MM.1S (cell line): ENCODE measurements around the gene CDYL2.

Experiments used
- DNase-seq: peaks from one replicate; pipeline ENCODE4 v3.0.0-alpha.2; 2015
- H2AFZ ChIP-seq: fragments of 300-600 bp; sonication (generic); 2 replicates; pipeline ENCODE4 v1.6.0; 2016; ENCODE audit warnings: antibody characterized with exemption, low read length
- H3F3A ChIP-seq: fragments of 300-600 bp; sonication (generic); 2 replicates; pipeline ENCODE4 v1.6.1; 2016; ENCODE audit warnings: mild to moderate bottlenecking, antibody characterized with exemption, low read length, moderate library complexity, mixed read lengths; ENCODE audit not compliant: insufficient read depth
- H3K27ac ChIP-seq: fragments of 300-600 bp; sonication (generic); 2 replicates; pipeline ENCODE4 v1.5.1; 2016; ENCODE audit warnings: mild to moderate bottlenecking, low read length
- H3K27me3 ChIP-seq: fragments of 300-600 bp; sonication (generic); replicated peaks from 2 replicates; pipeline ENCODE4 v1.6.0; 2016; ENCODE audit warnings: low read length; ENCODE audit not compliant: insufficient read depth
- H3K36me3 ChIP-seq: fragments of 300-600 bp; sonication (generic); replicated peaks from 2 replicates; pipeline ENCODE4 v1.6.1; 2016; ENCODE audit warnings: mild to moderate bottlenecking, low read length, mixed read lengths; ENCODE audit not compliant: insufficient read depth
- H3K4me1 ChIP-seq: fragments of 300-600 bp; sonication (generic); 2 replicates; pipeline ENCODE4 v1.6.1; 2016; ENCODE audit warnings: low read length, mixed read lengths
- H3K4me2 ChIP-seq: fragments of 300-600 bp; sonication (generic); 2 replicates; pipeline ENCODE4 v1.6.0; 2016; ENCODE audit warnings: low read depth, low read length
- H3K4me3 ChIP-seq: fragments of 300-600 bp; sonication (generic); 2 replicates; pipeline ENCODE4 v1.5.1; 2016; ENCODE audit warnings: low read length, mixed read lengths
- H3K79me2 ChIP-seq: fragments of 300-600 bp; sonication (generic); 2 replicates; pipeline ENCODE4 v1.6.1; 2016; ENCODE audit warnings: mixed run types, low read length, mixed read lengths
- H3K9ac ChIP-seq: fragments of 300-600 bp; sonication (generic); 2 replicates; pipeline ENCODE4 v1.6.1; 2016; ENCODE audit warnings: low read length, mixed read lengths
- H3K9me2 ChIP-seq: fragments of 300-600 bp; sonication (generic); replicated peaks from 2 replicates; pipeline ENCODE4 v1.6.1; 2016; ENCODE audit warnings: mild to moderate bottlenecking, low read length, mixed read lengths; ENCODE audit not compliant: insufficient read depth
- H3K9me3 ChIP-seq: fragments of 300-600 bp; sonication (generic); replicated peaks from 2 replicates; pipeline ENCODE4 v1.6.1; 2016; ENCODE audit warnings: mild to moderate bottlenecking, low read length, mixed read lengths; ENCODE audit not compliant: insufficient read depth
- H4K20me1 ChIP-seq: fragments of 300-600 bp; sonication (generic); 2 replicates; pipeline ENCODE4 v1.6.1; 2016; ENCODE audit warnings: mild to moderate bottlenecking, low read length, moderate library complexity, mixed read lengths; ENCODE audit not compliant: insufficient read depth
- EZH2 ChIP-seq: fragments of 300-600 bp; sonication (generic); optimal IDR thresholded peaks from 2 replicates; pipeline ENCODE3; 2017; ENCODE audit warnings: low read depth, mild to moderate bottlenecking, antibody characterized with exemption, low read length, mixed read lengths
- EZH2phosphoT487 ChIP-seq: fragments of 300-600 bp; sonication (generic); IDR thresholded peaks from 2 replicates; pipeline ENCODE4 v1.6.1; 2018; ENCODE audit warnings: antibody characterized with exemption, low read length
- TF ChIP-seq, protein P1 (sequence below): fragments of 300-600 bp; sonication (generic); IDR thresholded peaks from 2 replicates; pipeline ENCODE4 v1.5.1; 2016; ENCODE audit warnings: antibody characterized with exemption, low read length, mixed read lengths

The CDYL2 gene

DNA sequence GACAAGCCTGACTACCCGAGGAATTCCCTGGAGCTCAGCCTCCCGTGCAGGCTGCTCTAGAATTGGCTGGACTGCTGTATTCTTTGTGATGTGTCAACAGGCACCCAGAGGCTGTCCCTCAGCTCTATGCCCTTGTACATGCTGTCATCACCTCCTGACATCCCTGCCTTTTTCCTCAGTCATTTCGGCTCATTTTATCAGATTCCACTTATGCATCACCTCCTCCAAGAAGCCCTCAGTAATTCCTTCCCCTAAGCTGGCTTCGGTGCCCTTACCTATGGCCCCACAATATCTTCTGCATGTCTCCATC lies 137.2 kb downstream of the CDYL2 start:
- TF ChIP-seq EZH2phosphoT487 (no peak), EZH2 (no peak)
- TF ChIP-seq, protein P1, sequence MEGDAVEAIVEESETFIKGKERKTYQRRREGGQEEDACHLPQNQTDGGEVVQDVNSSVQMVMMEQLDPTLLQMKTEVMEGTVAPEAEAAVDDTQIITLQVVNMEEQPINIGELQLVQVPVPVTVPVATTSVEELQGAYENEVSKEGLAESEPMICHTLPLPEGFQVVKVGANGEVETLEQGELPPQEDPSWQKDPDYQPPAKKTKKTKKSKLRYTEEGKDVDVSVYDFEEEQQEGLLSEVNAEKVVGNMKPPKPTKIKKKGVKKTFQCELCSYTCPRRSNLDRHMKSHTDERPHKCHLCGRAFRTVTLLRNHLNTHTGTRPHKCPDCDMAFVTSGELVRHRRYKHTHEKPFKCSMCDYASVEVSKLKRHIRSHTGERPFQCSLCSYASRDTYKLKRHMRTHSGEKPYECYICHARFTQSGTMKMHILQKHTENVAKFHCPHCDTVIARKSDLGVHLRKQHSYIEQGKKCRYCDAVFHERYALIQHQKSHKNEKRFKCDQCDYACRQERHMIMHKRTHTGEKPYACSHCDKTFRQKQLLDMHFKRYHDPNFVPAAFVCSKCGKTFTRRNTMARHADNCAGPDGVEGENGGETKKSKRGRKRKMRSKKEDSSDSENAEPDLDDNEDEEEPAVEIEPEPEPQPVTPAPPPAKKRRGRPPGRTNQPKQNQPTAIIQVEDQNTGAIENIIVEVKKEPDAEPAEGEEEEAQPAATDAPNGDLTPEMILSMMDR = no peak
- Histone ChIP-seq H3K4me3 (no peak overlapping the region), H3K9me3 (no peaks in the 10 kb centered on the region), H3F3A (no peaks in the 10 kb centered on the region), H4K20me1 (no peaks in the 10 kb centered on the region), H2AFZ (no peak overlapping the region), H3K79me2 (no peaks in the 10 kb centered on the region), H3K9ac (no peak overlapping the region), H3K27ac (no peak overlapping the region), H3K4me2 (no peak overlapping the region), H3K9me2 (no peaks in the 10 kb centered on the region), H3K36me3 (no peaks in the 10 kb centered on the region), H3K4me1 (no peaks in the 10 kb centered on the region), H3K27me3 (no peaks in the 10 kb centered on the region)
- DNase-seq = no peak

DNA sequence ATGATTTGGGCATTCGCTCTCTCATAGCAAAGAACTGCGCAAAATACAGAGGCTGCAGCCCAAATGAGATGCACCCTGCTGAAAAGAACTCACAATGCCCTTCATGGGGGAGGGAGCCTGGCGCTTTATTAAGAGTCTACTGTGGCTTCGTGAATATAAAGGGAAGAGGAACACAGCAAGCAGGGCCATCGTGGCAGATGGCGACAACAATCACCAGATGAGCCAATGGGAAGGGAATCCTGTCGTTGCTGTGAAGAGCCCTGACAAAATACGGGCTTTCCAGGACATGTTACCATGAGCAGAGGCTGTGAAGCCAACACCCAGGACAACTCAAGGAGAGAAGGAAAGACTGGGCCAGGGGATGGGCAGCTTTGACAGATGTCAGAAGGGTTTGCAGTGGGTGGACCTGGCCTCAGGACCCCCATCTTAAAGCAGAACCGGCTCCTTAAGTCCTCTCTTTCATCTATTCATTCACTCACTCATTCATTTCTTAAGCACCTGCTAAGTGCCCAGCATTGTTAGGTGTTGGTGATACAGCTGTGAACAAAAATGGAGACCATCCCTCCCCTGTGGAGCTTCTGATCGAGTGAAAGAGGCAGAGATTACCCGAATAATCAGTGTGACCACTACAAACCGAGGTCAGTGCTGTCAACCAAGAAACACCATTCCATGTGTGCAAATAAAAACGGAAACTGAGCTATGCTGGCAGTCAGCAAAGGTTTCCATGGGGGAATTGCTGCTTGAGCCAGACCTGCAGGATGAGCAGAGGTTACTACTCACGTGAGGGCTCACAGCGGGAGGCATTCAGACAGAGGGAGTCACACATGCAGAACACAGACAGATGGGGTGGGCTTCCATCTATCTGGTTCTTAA lies 137.8 kb downstream of the CDYL2 start:
- H3F3A ChIP-seq = no peaks in the 10 kb centered on the region
- no peaks in the 10 kb centered on the region for H4K20me1 ChIP-seq
- H3K4me3 ChIP-seq = no peak overlapping the region
- no peaks in the 10 kb centered on the region for H3K9me2 ChIP-seq
- no peaks in the 10 kb centered on the region for H3K79me2 ChIP-seq
- no peaks in the 10 kb centered on the region for H3K27me3 ChIP-seq
- DNase-seq = no peak
- no peaks in the 10 kb centered on the region for H3K4me1 ChIP-seq
- TF ChIP-seq EZH2 (no peak), EZH2phosphoT487 (no peak)
- TF ChIP-seq, protein P1 = no peak
- H3K27ac ChIP-seq = no peak overlapping the region
- H3K9me3 ChIP-seq = no peaks in the 10 kb centered on the region
- no peaks in the 10 kb centered on the region for H3K36me3 ChIP-seq
- H3K9ac ChIP-seq = no peak overlapping the region
- no peak overlapping the region for H2AFZ ChIP-seq
- no peak overlapping the region for H3K4me2 ChIP-seq

DNA sequence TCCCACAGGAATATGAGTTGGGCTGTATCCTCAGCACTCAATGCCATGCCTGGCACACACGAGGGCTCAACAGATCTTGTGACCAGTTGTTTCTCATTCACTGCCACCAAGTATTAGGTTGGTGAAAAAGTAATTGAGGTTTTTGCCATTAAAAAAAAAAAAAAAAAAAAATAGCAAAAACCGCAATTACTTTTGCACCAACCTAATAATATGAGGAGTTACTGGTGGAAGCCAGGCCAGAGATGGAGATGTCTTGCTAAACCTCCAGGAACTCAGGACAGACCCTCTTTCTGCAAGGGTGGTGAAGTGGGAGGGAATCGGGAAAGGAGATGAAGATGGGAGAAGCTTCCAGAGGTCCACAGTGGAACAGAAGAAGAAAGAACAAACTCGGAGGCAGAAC lies 139.0 kb downstream of the CDYL2 start:
- no peaks in the 10 kb centered on the region for H3K9me3 ChIP-seq
- no peak for TF ChIP-seq EZH2
- H2AFZ ChIP-seq = no peak overlapping the region

DNA sequence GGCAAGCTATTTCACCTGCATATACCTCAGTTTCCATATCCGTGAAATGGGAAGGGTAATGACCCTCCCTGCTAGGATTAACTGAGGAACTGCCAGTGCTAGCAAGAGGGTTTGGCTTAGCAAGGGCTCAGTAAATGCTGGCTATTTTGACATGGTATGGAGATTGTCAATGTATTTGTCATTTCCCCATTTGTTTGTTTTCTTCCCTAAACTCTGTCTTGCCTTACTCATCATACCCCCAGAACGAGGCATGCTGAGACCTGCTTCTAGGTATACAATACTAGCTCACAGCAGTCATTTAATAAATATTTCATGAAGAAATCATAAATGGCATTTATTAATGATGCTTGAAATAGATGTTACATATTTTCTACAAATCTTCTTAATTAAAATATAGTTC lies 139.6 kb downstream of the CDYL2 start:
- DNase-seq = no peak
- Histone ChIP-seq H2AFZ (no peak overlapping the region), H3K9ac (no peak overlapping the region), H3K4me1 (no peaks in the 10 kb centered on the region), H3F3A (no peaks in the 10 kb centered on the region), H3K9me3 (no peaks in the 10 kb centered on the region), H3K4me3 (no peak overlapping the region), H3K4me2 (no peak overlapping the region), H3K36me3 (no peaks in the 10 kb centered on the region), H3K27ac (no peak overlapping the region), H3K27me3 (no peaks in the 10 kb centered on the region), H4K20me1 (no peaks in the 10 kb centered on the region), H3K79me2 (no peaks in the 10 kb centered on the region), H3K9me2 (no peaks in the 10 kb centered on the region)
- TF ChIP-seq, protein P1 = no peak
- TF ChIP-seq EZH2 = no peak
- no peak for TF ChIP-seq EZH2phosphoT487

More for the DNA sequence above, 139.0 kb downstream of the CDYL2 start:
- no peaks in the 10 kb centered on the region for H3K4me1 ChIP-seq
- no peak overlapping the region for H3K27ac ChIP-seq
- no peaks in the 10 kb centered on the region for H3K36me3 ChIP-seq
- H3F3A ChIP-seq = no peaks in the 10 kb centered on the region
- no peaks in the 10 kb centered on the region for H4K20me1 ChIP-seq
- no peak for DNase-seq
- no peaks in the 10 kb centered on the region for H3K9me2 ChIP-seq
- H3K9ac ChIP-seq = no peak overlapping the region
- H3K27me3 ChIP-seq = no peaks in the 10 kb centered on the region
- no peak overlapping the region for H3K4me3 ChIP-seq
- H3K79me2 ChIP-seq = no peaks in the 10 kb centered on the region
- no peak overlapping the region for H3K4me2 ChIP-seq
